Esophagus muscularis mucosa (tissue), 4 donors: Measurements from ENCODE around the gene ADAM33. TPM values are rescaled to one million over a fixed set of nuclear protein-coding genes. Genes with fewer than 3 reads are reported as not detected.

Experiments
- DNase-seq: peaks from one replicate; pipeline ENCODE4 v3.0.0-alpha.2; 2017; ENCODE audit errors: extremely low spot score
- H3K27ac ChIP-seq, 4 donors: fragments of 200-600 bp; sonication (generic); replicated peaks in 1 of 4; 1 replicate in 3 of 4; 2 replicates in 1 of 4; pipeline ENCODE4 v1.5.1; 2016 to 2019; ENCODE audit warnings: mild to moderate bottlenecking in 1 of 4
- H3K27me3 ChIP-seq, 4 donors: fragments of 200-600 bp; sonication (generic); one replicate each; pipeline versions ENCODE4 v1.5.1 to v1.6.0; 2016 to 2019
- H3K36me3 ChIP-seq, 4 donors: fragments of 200-600 bp; sonication (generic); one replicate each; pipeline ENCODE4 v1.5.1; 2016 to 2019
- H3K4me1 ChIP-seq, 4 donors: fragments of 200-600 bp; sonication (generic); one replicate each; pipeline ENCODE4 v1.5.1; 2016 to 2019
- H3K4me3 ChIP-seq, 4 donors: fragments of 200-600 bp; sonication (generic); 1 replicate in 2 of 4; 2 replicates in 2 of 4; pipeline ENCODE4 v1.5.1; 2016 to 2019; ENCODE audit warnings: mild to moderate bottlenecking in 4 of 4, moderate library complexity in 1 of 4
- H3K9me3 ChIP-seq, 4 donors: fragments of 200-600 bp; sonication (generic); 1 replicate in 3 of 4; 2 replicates in 1 of 4; pipeline ENCODE4 v1.5.1; 2016 to 2019
- CTCF ChIP-seq, 3 experiments: fragments of 200-600 bp in 2 of 3; fragments of 450-650 bp in 1 of 3; sonication (generic) in 2 of 3; IDR thresholded peaks; one replicate each; pipeline ENCODE4 v1.5.1; 2017 to 2019; ENCODE audit warnings: antibody characterized with exemption in 3 of 3, mild to moderate bottlenecking in 2 of 3, moderate library complexity in 1 of 3
- EP300 ChIP-seq: sonication (generic); formaldehyde crosslinking; IDR thresholded peaks from one replicate; pipeline ENCODE4 v1.6.1; 2017; ENCODE audit warnings: antibody characterized with exemption
- POLR2A ChIP-seq: fragments of 450-650 bp; IDR thresholded peaks from one replicate; pipeline ENCODE4 v1.6.1; 2017; ENCODE audit warnings: antibody characterized with exemption, moderate library complexity, mild to moderate bottlenecking, low read depth
- POLR2AphosphoS5 ChIP-seq, 2 donors: sonication (generic); formaldehyde crosslinking; IDR thresholded peaks; one replicate each; pipeline ENCODE4 v1.6.1; 2017; ENCODE audit warnings: antibody characterized with exemption in 2 of 2
- WGBS: methylation state at CpG from one replicate; pipeline ENCODE4 v1.1.5; 2018; 5-methylcytosine and 5-hydroxymethylcytosine counted together
- intact Hi-C: fragments of 100-400 bp; cut with DNase I; formaldehyde crosslinking; loops from one replicate; pipeline ENCODE4 v1.15.1; 2023
- total RNA-seq, 4 donors: library from RNA; depleted of rRNA; stranded (reverse); fragments of >200 nt; gene quantifications; one replicate each; pipeline versions ENCODE4 v1.1.0 to v1.2.1, GENCODE V29; 2016

ADAM33 gene
- total RNA-seq, 4 donors from 2014 or later = 45.4 to 144 (median 64.4) TPM

- 77% methylated on average over 7 of the region's 12 CpGs for WGBS
- H3K27ac ChIP-seq = no peak overlapping the region
- DNase-seq = no peak
- H3K9me3 ChIP-seq = no peaks in the 10 kb centered on the region
- H3K27me3 ChIP-seq = peaks cover 0 to 55% (median 16%) of the 10 kb centered on the region in 4 donors
- H3K4me1 ChIP-seq = peaks cover 4 to 26% (median 20%) of the 10 kb centered on the region in 4 donors
- H3K36me3 ChIP-seq = no peaks in the 10 kb centered on the region
- intact Hi-C loops = no loop called here
- H3K4me3 ChIP-seq = no peak overlapping the region
- TF ChIP-seq CTCF (IDR thresholded peaks at IDR 0.05) = no peak
- no peak for TF ChIP-seq POLR2A
- no peak for TF ChIP-seq EP300
- TF ChIP-seq POLR2AphosphoS5 (IDR thresholded peaks at IDR 0.05) = no peak
Observed at GRCh38 chr20:3661814-3662665, 19.8 kb downstream of the ADAM33 start.

DNA sequence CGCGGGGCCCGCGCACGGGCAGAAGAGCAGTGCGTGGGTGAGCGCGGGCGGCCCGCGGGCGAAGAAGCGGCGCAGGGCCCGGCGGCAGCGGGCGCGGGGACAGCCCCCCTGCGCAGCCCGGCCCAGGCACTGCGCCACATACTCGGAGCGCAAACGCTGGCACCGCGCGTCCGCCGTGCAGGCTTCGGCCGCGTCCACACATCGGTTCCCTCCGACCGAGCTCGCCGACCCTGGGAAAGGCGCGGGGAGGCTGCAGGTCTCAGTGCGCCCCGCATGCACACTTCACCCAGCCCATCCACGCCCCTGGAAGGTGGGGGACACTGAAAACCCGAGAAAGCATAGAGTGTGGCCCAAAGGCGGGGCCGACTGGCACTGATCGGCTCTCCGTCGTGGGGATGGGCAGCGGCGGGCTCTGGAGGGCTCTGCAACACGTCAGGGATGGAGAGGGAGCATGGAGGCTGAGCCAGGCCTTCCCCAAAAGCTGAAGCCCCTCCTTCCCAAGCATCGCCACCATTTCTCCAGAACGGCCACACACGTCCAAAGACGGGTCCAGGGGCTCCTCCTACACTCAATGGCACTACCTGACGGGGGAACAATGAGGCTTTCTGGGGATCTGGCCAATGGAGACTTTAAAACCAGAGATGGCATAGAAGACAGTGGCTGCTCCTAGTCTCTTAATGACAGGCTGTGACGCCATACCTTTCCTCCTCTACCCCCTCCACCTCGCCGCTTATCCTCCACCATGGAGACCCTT is 20.6 kb downstream of the ADAM33 start:
- 54% methylated on average over 6 of the region's 60 CpGs for WGBS
- no peak for DNase-seq

GRCh38 chr20:3660262-3661059 is 21.3 kb downstream of the ADAM33 start:
- 2% methylated on average over 19 of the region's 75 CpGs for WGBS
- intact Hi-C loops = no loop called here
- Histone ChIP-seq H3K27me3 (peaks cover 0 to 55% (median 16%) of the 10 kb centered on the region in 4 donors), H3K9me3 (no peaks in the 10 kb centered on the region), H3K4me1 (peaks cover 4 to 15% (median 13%) of the 10 kb centered on the region in 4 donors), H3K4me3 (peak overlapping the region; percentile 24 to 39 (median 32)), H3K27ac (no peak overlapping the region), H3K36me3 (no peaks in the 10 kb centered on the region)
- TF ChIP-seq CTCF (IDR thresholded peaks at IDR 0.05) = no peak
- no peak for TF ChIP-seq EP300
- TF ChIP-seq POLR2AphosphoS5 (IDR thresholded peaks at IDR 0.05) = no peak
- no peak for TF ChIP-seq POLR2A
- DNase-seq = no peak

More for the DNA sequence above, 20.6 kb downstream of the ADAM33 start:
- Histone ChIP-seq H3K4me3 (peak overlapping the region; percentile 24 to 39 (median 32)), H3K36me3 (no peaks in the 10 kb centered on the region), H3K9me3 (no peaks in the 10 kb centered on the region), H3K27ac (no peak overlapping the region), H3K4me1 (peaks cover 4 to 19% (median 16%) of the 10 kb centered on the region in 4 donors), H3K27me3 (peaks cover 0 to 55% (median 16%) of the 10 kb centered on the region in 4 donors)
- intact Hi-C loops = no loop called here
- TF ChIP-seq EP300 (no peak), POLR2AphosphoS5 (IDR thresholded peaks at IDR 0.05) (no peak)

GRCh38 chr20:3659492-3660261 is 22.1 kb downstream of the ADAM33 start:
- H3K36me3 ChIP-seq = no peaks in the 10 kb centered on the region
- H3K27ac ChIP-seq = no peak overlapping the region
- intact Hi-C loops = no loop called here
- no peak for TF ChIP-seq CTCF (IDR thresholded peaks at IDR 0.05)
- no peak for TF ChIP-seq POLR2A
- no peak for TF ChIP-seq EP300
- TF ChIP-seq POLR2AphosphoS5 (IDR thresholded peaks at IDR 0.05) = no peak
- no peak for DNase-seq
- peaks cover 4 to 15% (median 13%) of the 10 kb centered on the region in 4 donors for H3K4me1 ChIP-seq
- H3K4me3 ChIP-seq = no peak overlapping the region
- no peaks in the 10 kb centered on the region for H3K9me3 ChIP-seq
- 66% methylated on average over 6 of the region's 12 CpGs for WGBS
- H3K27me3 ChIP-seq = peaks cover 0 to 55% (median 16%) of the 10 kb centered on the region in 4 donors
